ENCODE data around the gene SECTM1. TPM values are rescaled to one million over a fixed set of nuclear protein-coding genes. Genes with fewer than 3 reads are reported as not detected.

The SECTM1 gene
- total RNA-seq, 1 donor from 2014 or later: 12.6 TPM

DNA sequence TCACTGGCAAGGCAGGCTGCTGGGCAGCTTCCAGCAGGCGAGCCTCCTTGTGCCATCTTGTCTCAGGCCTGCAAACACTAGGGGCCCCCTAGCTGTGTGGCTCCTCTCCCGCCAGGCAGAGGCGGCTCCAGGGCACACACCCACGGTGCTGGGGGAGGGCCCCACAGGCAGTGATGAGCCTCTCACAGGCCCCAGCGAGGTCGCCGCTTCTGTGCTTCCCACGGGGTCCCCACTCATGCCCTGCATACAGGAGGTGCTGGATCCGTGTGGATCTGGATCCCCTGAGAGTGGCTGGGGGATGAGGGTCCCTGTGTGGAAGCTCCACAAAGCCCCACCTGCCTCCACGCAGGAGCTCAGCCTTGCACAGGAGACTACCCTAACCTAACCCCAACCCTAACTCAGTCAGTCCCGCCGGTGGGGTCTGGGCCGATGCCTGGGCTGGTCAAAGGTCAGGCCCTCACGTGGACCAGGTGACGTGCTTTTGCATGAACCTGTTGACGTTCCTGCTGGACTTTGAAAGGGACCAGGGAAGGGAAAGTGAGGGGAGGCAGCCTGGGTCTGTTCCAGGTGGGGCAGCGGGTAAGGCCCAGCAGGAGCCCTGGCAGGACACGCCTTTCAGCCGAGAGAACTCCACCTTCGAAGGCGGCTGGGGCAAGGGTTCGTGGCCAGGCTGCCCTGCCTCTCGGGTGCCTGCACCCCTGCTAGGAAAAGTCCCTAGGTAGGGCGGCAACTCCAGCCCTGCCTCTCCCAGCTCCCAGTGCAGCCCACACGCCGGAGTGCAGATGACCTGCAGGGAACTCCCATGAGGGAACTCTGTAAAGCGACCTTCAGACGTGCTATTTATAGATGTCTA lies 5.2 kb downstream of the SECTM1 start:
- no peak for DNase-seq

DNA sequence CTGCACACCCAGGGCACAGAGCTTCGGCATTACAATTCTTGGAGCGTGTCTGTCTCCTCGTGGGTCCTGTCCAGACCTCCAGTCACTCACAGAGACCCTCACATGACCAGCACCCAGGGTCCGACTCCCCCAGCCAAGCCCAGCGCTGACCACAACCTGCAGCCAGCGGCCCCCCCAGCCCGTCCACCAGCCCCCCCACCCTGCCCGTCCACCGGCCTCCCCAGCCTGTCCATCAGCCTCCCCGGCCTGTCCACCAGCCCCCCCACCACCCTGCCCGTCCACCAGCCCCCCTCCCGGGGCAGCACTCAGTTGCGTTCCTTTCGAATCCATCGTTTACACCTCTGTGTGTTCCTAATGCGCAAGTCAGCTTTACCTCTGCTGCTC lies 5.8 kb downstream of the SECTM1 start:
- no peak for DNase-seq

GRCh38 chr17:82327289-82327688 lies 6.3 kb downstream of the SECTM1 start:
- DNase-seq: no peak

- no peak for DNase-seq
Measured at GRCh38 chr17:82325286-82326180, 8.0 kb downstream of the SECTM1 start.

GRCh38 chr17:82324566-82325285 lies 8.8 kb downstream of the SECTM1 start:
- DNase-seq: no peak

GRCh38 chr17:82323514-82324234 lies 9.9 kb downstream of the SECTM1 start:
- no peak for DNase-seq

DNA sequence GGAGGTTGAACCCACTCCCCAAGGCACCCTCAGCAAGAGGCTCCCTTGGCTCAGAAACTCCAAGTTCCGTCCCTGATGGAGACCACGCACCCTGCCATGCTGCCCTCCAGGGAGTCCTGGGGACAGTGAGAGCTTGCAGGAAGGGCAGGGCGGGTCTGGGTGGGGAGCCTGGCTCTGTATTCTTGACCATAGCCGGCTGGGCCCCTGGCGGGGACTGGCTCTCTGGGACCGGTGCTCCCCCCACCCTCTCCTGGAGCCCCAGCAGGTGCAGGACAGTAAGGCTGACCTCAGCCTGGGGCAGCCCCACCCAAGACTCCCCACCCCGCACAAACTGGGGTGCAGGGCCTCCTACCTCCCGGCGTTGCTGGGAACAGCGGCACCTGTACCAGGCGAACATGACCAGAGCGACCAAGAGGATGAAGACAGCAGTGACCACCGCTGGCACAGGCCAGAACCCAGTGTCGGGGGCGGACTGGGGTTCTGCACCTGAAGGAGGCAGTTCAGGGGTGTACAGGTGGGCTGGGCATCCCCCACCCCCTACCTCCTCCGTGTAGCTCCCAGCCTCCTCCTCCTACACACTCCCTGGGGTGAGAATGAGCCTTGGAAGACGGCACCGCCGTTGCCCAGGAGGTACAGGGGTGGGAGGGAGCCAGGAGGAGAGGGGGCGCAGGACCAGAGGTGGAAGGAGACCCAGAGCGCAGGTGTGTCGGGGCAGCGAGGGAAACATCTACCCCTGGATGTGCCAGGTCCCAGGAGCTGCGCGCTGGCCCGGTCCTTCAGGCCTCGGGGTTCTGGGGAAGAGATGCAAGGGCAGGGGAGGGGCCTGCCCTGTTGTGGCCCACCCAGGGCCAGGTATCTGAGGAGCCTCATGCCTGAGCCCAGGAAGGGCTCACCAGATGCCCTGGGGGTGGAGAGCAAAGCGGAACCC lies 10.8 kb downstream of the SECTM1 start:
- no peak for DNase-seq

DNA sequence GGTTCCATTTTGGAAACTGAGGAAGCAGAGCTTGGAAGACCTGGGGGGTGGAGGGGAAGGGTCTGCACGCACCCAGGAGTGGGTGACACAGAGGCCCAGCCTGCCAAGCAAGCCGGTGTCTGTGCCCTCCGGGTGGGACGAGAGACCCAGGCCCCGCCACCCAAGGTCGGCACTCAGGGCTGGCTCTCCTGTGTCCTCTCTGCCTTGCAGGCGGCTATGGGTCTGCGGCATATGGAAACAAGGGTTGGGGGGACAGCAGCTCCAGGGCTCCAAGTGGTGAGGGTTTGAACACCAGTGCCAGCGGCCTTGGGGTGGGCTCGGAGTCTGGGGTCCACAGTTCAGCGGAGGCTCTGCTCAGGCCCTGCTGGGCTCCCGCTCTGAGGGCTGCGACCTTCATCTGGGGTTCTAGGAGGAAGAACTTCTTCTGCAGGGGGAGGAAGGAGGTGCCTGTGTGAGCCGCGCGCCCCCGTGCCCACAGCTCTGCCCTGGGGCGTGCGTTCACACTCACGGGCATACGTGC lies 11.6 kb downstream of the SECTM1 start:
- no peak for DNase-seq

GRCh38 chr17:82320956-82321927 lies 12.3 kb downstream of the SECTM1 start:
- no peak for DNase-seq

DNA sequence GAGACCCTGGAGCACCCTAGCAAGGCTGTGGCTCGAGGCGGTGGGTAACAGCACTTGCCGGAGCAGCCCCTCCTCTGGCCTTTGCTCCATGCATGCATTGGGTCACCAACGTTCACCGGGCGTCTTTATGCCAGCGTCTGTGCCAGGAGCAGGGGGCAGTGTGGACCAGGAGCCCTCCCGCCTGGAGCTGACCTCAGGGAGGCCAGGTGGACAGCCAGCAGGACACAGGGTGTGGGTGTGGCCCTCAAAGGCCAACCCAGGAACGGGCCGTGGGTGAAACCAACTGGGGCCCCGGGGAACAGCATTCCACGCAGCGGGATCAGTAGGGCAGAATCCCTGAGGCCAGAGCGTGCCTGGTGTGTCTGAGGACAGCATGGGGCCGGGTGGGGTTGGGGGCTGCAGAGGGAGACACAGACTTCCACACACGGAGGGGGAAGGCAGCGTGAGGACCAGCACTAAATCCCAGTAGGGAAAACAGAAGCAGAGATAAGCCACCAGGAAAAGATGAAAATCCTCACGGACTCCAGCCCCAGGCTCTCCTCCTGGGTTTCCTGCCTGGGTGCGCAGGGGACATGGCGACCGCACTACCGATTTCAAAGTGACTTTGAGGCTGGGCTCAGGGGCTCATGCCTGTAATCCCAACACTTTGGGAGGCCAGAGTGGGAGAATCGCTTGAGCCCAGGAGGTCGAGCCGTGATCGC lies 13.3 kb downstream of the SECTM1 start:
- DNase-seq: no peak

DNA sequence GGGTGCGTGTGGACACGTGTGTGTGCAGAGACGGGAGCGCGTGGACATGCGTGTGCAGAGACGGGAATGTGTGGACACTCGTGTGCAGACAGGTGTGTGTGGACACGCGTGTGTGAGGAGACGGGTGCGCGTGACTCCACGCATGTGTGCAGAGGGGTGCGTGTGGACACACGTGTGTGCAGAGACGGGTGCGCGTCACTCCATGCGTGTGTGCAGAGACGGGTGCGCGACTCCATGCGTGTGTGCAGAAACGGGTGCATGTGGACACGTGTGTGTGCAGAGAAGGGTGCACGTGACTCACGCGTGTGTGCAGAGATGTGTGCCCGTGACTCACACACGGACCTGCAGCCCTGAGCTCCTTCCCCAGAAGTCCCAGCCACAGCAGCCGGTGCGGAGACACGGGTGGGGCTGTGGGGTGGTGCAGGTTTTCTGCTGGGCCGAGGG lies 13.9 kb downstream of the SECTM1 start:
- DNase-seq: no peak

DNA sequence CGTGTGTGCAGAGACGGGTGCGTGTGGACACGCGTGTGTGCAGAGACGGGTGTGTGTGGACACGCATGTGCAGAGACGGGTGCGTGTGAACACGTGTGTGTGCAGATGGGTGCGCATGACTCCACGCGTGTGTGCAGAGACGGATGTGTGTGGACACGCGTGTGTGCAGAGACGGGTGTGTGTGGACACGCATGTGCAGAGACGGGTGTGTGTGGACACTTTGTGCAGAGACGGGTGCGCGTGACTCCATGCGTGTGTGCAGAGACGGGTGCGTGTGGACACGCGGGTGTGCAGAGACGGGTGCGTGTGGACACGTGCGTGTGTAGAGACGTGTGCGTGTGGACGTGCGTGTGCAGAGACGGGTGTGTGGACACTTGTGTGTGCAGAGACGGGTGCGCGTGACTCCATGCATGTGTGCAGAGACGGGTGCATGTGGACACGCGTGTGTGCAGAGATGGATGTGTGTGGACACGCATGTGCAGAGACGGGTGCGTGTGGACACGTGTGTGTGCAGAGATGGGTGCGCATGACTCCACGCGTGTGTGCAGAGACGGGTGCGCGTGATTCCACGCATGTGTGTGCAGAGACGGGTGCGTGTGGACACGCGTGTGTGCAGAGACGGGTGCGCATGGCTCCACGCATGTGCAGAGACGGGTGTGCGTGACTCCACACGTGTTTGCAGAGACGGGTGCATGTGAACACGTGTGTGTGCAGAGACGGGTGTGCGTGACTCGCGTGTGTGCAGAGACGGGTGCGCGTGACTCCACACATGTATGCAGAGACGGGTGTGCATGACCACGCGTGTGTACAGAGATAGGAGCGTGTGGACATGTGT lies 14.6 kb downstream of the SECTM1 start:
- DNase-seq: no peak

- no peak for DNase-seq
Measured at GRCh38 chr17:82318169-82318498, 15.4 kb downstream of the SECTM1 start.

DNA sequence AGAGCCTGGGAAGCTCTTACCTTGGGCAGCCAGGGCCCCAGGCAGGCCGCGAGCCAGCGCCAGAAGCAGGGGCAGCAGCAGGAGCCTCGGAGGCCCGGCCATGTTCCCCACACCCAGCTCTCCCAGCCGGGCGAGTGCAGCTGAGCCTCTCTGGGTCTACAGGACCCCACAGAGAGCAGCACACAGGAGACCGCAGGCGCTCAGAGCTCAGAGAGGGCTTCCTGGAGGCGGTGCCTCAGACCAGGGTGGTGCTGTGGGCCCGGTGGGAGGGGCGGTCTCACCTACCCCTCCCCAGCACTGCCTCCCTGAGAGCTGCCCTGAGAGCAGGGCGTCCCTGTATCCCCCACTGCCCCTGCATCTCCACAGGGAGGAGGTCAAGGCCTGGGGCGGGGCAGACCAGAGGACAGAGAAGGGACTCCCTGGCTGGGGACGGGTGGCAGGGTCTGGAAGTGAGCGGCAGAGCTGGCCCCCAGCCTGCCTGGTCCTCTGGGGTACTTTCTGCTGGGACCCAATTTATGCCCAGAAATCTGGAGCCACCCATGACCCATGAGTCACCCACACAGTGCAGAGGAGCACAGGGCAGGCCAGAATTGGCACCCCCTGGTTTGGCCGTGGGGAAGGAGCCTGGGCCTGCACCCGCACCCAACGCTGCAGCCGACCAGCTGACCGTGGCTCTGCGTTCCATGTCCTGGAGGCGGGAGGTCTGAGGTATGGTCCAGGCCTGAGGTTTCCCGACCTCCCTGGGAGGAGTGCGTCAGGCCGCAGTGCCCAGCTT lies 16.0 kb downstream of the SECTM1 start, which contains the start of gene CD7:
CD7 (minus strand) TSS at position 215 of the 775 bp plus-strand sequence; CDS start at position 102, 113 bp downstream.
- DNase-seq: no peak

- no peak for DNase-seq
Measured at GRCh38 chr17:82316651-82317393, 16.7 kb downstream of the SECTM1 start.
